GM18526 (cell line): ENCODE measurements around the gene KPNA1.

Experiments
- POLR2A ChIP-seq: IDR thresholded peaks from 3 replicates; pipeline ENCODE4 v1.6.1; 2011; ENCODE audit not compliant: insufficient read length; ENCODE audit errors: extremely low read depth

Gene KPNA1

GRCh38 chr3:122514123-122515019, at the start of gene KPNA1:
TSS of gene KPNA1 (minus strand) at chr3:122514939. CDS start at chr3:122496565, 18,374 bp downstream.
- peak; percentile 94 for TF ChIP-seq POLR2A

- peak; percentile 62 for TF ChIP-seq POLR2A
These were observed 49.6 kb upstream of the KPNA1 start, which contains the start of the genes DTX3L and PARP9 for GRCh38 chr3:122564155-122564912. TSS of gene DTX3L (plus strand) at chr3:122564338. CDS start at chr3:122564427, 89 bp downstream. TSS of gene PARP9 (minus strand) at chr3:122564300. CDS start at chr3:122559620, 4,680 bp downstream.

- TF ChIP-seq POLR2A = no peak
These were observed 48.9 kb upstream of the KPNA1 start for GRCh38 chr3:122563717-122564025.

GRCh38 chr3:122562923-122563716, 48.4 kb upstream of the KPNA1 start:
- TF ChIP-seq POLR2A = no peak

GRCh38 chr3:122560680-122561079, 45.9 kb upstream of the KPNA1 start:
- TF ChIP-seq POLR2A = no peak

GRCh38 chr3:122559906-122560305, 45.2 kb upstream of the KPNA1 start:
- TF ChIP-seq POLR2A = no peak

GRCh38 chr3:122558605-122559004, 43.9 kb upstream of the KPNA1 start:
- no peak for TF ChIP-seq POLR2A

GRCh38 chr3:122557356-122557755, 42.6 kb upstream of the KPNA1 start:
- no peak for TF ChIP-seq POLR2A

GRCh38 chr3:122555275-122556071, 40.7 kb upstream of the KPNA1 start:
- no peak for TF ChIP-seq POLR2A

GRCh38 chr3:122553171-122553570, 38.4 kb upstream of the KPNA1 start:
- no peak for TF ChIP-seq POLR2A

- no peak for TF ChIP-seq POLR2A
These were observed 33.9 kb upstream of the KPNA1 start for GRCh38 chr3:122548619-122549018.

- TF ChIP-seq POLR2A = no peak
These were observed 33.3 kb upstream of the KPNA1 start for GRCh38 chr3:122548076-122548475.

- TF ChIP-seq POLR2A = no peak
These were observed 31.4 kb upstream of the KPNA1 start for GRCh38 chr3:122546151-122546550.

- no peak for TF ChIP-seq POLR2A
These were observed 24.3 kb upstream of the KPNA1 start for GRCh38 chr3:122538956-122539490.
